HFFc6 (cell line): ENCODE data around the gene LINC01488. TPM values are rescaled to one million over a fixed set of nuclear protein-coding genes. Genes with fewer than 3 reads are reported as not detected.

Experiments
- DNase-seq: peaks from one replicate; pipeline ENCODE4 v3.0.0-alpha.2; 2018
- H3K27ac Mint-ChIP-seq: 2 replicates; pipeline ENCODE4 v1.8.0; 2020; ENCODE audit warnings: mild to moderate bottlenecking, mixed read lengths
- H3K27me3 Mint-ChIP-seq: 2 replicates; pipeline ENCODE4 v1.8.0; 2021; ENCODE audit warnings: mild to moderate bottlenecking, moderate library complexity, mixed read lengths; ENCODE audit not compliant: insufficient read depth
- H3K36me3 Mint-ChIP-seq: 2 replicates; pipeline ENCODE4 v1.8.0; 2021; ENCODE audit warnings: low read depth, mixed read lengths
- H3K4me1 Mint-ChIP-seq: 2 replicates; pipeline ENCODE4 v1.8.0; 2020; ENCODE audit warnings: low read depth, mixed read lengths
- H3K4me3 Mint-ChIP-seq: 2 replicates; pipeline ENCODE4 v1.8.0; 2020; ENCODE audit warnings: mild to moderate bottlenecking, moderate library complexity, mixed read lengths
- H3K9me3 Mint-ChIP-seq: 2 replicates; pipeline ENCODE4 v1.8.0; 2020; ENCODE audit warnings: mild to moderate bottlenecking, mixed read lengths
- total RNA-seq, 6 experiments: library from RNA; stranded (reverse); fragmentation: NEBNext Ultra II Directional; extraction: Animal tissue kit (Norgen Biotek cat#: 25700); gene quantifications; 2 replicates in 1 of 6; 3 replicates in 5 of 6; pipeline ENCODE4 v1.2.3, GENCODE V29; 2021
- TF ChIP-seq, protein P1 (sequence below): fragments of 200-600 bp; sonication (generic); IDR thresholded peaks from 2 replicates; pipeline ENCODE4 v1.5.0; 2021; ENCODE audit warnings: antibody characterized with exemption, mild to moderate bottlenecking

The LINC01488 gene
- total RNA-seq, 6 experiments from 2014 or later, result not detected

DNA sequence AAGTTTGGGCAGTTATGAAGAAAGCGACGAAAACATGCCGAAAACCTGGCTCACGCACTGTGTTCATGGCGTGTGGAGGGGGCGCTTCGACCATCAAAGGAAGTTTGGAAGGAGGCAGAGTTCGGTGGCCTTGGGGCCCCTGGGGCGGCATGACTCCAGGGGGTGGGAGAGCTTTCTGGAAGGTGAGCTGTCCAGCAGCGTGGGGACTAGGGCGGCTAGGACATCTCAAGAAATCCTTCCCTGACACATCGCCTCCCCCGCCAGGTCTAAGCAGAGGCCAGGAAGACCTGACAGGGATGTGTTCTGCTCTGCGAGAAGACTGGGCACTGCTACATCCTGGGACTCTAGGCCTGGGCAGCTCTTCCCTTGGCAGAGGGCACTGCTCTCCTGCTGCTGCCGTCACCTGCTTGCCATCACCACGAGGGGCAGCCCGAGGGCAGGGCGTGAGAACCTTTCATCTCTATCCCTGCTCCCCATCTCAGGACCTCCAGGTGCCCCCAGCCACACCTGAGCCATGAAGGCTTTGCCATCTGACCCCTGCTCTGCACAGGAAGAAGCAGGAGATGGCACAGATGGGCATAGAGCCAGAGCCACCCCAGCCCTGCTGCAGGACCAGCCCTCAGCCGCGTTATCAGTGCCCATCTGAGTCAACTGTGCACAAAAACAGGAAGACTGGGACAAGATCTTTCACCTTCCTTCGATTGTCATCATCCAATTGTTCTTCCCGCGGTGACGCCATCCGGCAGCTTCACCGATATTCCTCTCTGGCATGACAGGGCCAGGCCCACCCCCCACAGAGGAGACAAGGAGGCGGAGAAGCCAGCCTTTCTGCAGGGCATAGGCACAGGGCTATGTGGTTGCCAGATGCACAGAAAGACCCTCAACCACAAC lies 12.7 kb downstream of the LINC01488 start:
- TF ChIP-seq, protein P1, sequence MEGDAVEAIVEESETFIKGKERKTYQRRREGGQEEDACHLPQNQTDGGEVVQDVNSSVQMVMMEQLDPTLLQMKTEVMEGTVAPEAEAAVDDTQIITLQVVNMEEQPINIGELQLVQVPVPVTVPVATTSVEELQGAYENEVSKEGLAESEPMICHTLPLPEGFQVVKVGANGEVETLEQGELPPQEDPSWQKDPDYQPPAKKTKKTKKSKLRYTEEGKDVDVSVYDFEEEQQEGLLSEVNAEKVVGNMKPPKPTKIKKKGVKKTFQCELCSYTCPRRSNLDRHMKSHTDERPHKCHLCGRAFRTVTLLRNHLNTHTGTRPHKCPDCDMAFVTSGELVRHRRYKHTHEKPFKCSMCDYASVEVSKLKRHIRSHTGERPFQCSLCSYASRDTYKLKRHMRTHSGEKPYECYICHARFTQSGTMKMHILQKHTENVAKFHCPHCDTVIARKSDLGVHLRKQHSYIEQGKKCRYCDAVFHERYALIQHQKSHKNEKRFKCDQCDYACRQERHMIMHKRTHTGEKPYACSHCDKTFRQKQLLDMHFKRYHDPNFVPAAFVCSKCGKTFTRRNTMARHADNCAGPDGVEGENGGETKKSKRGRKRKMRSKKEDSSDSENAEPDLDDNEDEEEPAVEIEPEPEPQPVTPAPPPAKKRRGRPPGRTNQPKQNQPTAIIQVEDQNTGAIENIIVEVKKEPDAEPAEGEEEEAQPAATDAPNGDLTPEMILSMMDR, result no peak
- no peaks in the 10 kb centered on the region for H3K9me3 Mint-ChIP-seq
- H3K4me1 Mint-ChIP-seq, result peaks cover 29% of the 10 kb centered on the region
- H3K27ac Mint-ChIP-seq, result no peak overlapping the region
- DNase-seq, result no peak
- no peak overlapping the region for H3K4me3 Mint-ChIP-seq
- peaks cover 2% of the 10 kb centered on the region for H3K27me3 Mint-ChIP-seq
- H3K36me3 Mint-ChIP-seq, result no peaks in the 10 kb centered on the region

GRCh38 chr11:69494851-69495250 lies 13.4 kb downstream of the LINC01488 start:
- no peaks in the 10 kb centered on the region for H3K9me3 Mint-ChIP-seq
- peaks cover 2% of the 10 kb centered on the region for H3K27me3 Mint-ChIP-seq
- no peak for DNase-seq
- no peaks in the 10 kb centered on the region for H3K36me3 Mint-ChIP-seq
- H3K27ac Mint-ChIP-seq, result no peak overlapping the region
- H3K4me1 Mint-ChIP-seq, result peaks cover 27% of the 10 kb centered on the region
- TF ChIP-seq, protein P1, result no peak
- no peak overlapping the region for H3K4me3 Mint-ChIP-seq

DNA sequence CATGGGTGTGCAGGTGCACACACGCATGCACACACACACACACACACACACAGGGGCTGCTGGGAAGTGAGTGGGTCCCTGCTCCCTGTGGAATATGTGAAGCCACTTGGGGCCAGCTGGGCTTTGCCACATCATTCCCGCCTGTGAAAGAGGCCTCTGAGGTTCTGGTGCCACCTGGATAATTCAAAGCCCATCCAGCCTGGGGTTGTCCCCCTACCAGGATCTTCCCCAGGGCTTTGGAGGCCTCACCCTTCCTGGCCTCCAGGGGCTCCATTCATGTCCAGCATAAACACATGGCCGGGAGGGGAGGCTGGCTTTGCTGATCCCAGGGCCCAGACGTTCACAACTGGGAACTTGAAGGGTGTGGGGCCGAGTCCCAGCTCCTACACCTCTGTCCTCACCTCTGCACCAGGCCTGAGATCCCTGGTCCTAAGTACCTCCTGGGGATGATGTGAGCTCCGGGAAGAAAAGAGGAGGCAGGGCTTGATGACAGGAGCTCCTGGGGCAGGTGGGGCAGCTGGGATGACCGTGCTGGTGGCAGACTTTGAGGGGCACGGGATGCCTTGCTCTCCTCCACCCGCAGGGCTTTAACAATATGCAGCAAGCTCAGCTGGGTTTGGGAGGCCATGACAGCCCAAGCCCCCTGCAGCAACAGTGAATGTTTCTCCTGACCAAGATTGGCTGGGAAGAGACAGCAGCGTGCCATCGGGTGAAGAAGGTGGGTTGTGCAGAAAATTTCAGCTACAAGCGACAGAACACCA lies 14.2 kb downstream of the LINC01488 start:
- H3K27ac Mint-ChIP-seq, result no peak overlapping the region; the same call in 1 of the 2 replicates
- TF ChIP-seq, protein P1, result no peak
- H3K4me3 Mint-ChIP-seq, result no peak overlapping the region
- DNase-seq, result no peak
- H3K36me3 Mint-ChIP-seq, result no peaks in the 10 kb centered on the region
- peaks cover 2% of the 10 kb centered on the region for H3K27me3 Mint-ChIP-seq
- no peaks in the 10 kb centered on the region for H3K9me3 Mint-ChIP-seq
- peaks cover 27% of the 10 kb centered on the region for H3K4me1 Mint-ChIP-seq

DNA sequence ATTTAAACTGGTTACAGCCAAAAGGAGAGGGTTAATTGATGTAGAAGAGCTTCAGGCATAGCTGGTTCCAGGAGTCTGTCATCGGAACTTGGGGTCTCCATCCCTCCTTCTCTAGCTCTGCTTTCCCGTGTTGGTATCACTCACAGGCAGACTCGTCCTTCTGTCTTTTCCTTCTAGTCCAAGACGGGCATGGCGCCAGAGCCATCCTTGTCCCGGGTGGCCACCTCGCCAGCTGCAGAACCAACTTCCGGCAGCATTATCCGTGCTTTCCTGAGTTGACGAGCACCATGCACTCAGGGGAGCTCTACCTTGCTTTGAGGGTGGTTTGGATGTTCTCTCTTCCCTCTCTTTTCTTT lies 14.7 kb downstream of the LINC01488 start:
- Mint-ChIP-seq H3K27ac (peak overlapping the region; percentile 74), H3K27me3 (peaks cover 2% of the 10 kb centered on the region), H3K4me3 (no peak overlapping the region), H3K4me1 (peaks cover 27% of the 10 kb centered on the region), H3K36me3 (no peaks in the 10 kb centered on the region), H3K9me3 (no peaks in the 10 kb centered on the region)
- no peak for DNase-seq
- TF ChIP-seq, protein P1, result no peak

DNA sequence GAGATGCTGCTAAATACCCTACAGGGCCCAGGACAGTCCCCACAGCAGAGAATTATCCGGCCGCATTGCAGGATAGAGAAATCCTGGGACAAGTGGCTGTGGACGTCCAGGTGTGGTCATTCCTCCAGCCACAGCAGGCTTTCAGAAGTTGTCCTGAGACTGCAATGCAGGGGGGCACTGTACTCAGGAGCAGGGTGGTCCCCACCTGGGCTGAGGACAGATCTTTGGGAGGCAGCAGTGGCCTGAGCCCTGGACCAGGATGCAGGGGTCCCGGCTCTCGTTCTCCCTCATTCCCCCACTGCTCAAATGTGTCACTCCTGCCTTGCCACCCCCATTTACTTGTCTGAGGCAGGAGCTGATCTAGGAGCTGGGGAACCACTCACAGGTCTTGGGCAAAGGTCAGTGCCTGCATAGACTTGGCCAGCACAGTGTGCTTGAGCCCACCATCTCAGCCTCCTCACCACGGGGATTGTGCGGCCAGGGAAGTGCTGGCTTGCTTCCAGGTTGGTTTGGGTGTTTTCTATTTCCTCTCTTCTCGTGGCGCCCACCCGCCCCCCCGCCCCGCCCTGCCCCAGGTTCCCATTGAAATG lies 15.3 kb downstream of the LINC01488 start:
- H3K27me3 Mint-ChIP-seq, result peaks cover 2% of the 10 kb centered on the region
- peak overlapping the region; percentile 42; the same call in 1 of the 2 replicates for H3K4me3 Mint-ChIP-seq
- DNase-seq, result no peak
- H3K36me3 Mint-ChIP-seq, result no peaks in the 10 kb centered on the region
- H3K27ac Mint-ChIP-seq, result peak overlapping the region; percentile 74
- peaks cover 27% of the 10 kb centered on the region for H3K4me1 Mint-ChIP-seq
- H3K9me3 Mint-ChIP-seq, result no peaks in the 10 kb centered on the region
- TF ChIP-seq, protein P1, result no peak
